ENCODE results near the gene SEMA6B. TPM values are rescaled to one million over a fixed set of nuclear protein-coding genes. Genes with fewer than 3 reads are reported as not detected.

SEMA6B gene
- total and polyA plus RNA-seq, 3 donors from 2014 or later = 3.5 to 5.0 (median 4.2) TPM

GRCh38 chr19:4522291-4523002 is 37.0 kb downstream of the SEMA6B start:
- DNase-seq = no peak
- Histone ChIP-seq H3K36me3 (ENCODE audit: low read depth, missing control alignments) (no peaks in the 10 kb centered on the region), H3K4me1 (peaks cover 10% of the 10 kb centered on the region), H3K9me3 (no peaks in the 10 kb centered on the region), H3K27ac (no peak overlapping the region), H3K4me3 (no peak overlapping the region), H3K27me3 (no peaks in the 10 kb centered on the region)
- TF ChIP-seq POLR2A (IDR thresholded peaks at IDR 0.05) (no peak), CTCF (IDR thresholded peaks at IDR 0.05) (no peak)
- WGBS, 2 donors = 86 to 87% methylated on average over 15 of the region's 15 CpGs
- intact Hi-C loops (cut with DNase I; ENCODE audit: low total_unique reads) = no loop called here

- no peaks in the 10 kb centered on the region for H3K9me3 ChIP-seq
- WGBS, 2 donors = 86 to 91% methylated on average over 5 of the region's 5 CpGs
- no peaks in the 10 kb centered on the region for H3K27me3 ChIP-seq
- no peak overlapping the region for H3K27ac ChIP-seq
- no peaks in the 10 kb centered on the region for H3K36me3 ChIP-seq (ENCODE audit: low read depth, missing control alignments)
- no peak overlapping the region for H3K4me3 ChIP-seq
- DNase-seq = no peak
- no peak for TF ChIP-seq POLR2A (IDR thresholded peaks at IDR 0.05)
- TF ChIP-seq CTCF (IDR thresholded peaks at IDR 0.05) = no peak
- H3K4me1 ChIP-seq = peaks cover 10% of the 10 kb centered on the region
- intact Hi-C loops (cut with DNase I; ENCODE audit: low total_unique reads) = no loop called here
These were observed 37.6 kb downstream of the SEMA6B start for GRCh38 chr19:4521888-4522242.

- Histone ChIP-seq H3K27me3 (no peaks in the 10 kb centered on the region), H3K27ac (no peak overlapping the region), H3K9me3 (no peaks in the 10 kb centered on the region), H3K36me3 (ENCODE audit: low read depth, missing control alignments) (no peaks in the 10 kb centered on the region), H3K4me1 (peaks cover 10% of the 10 kb centered on the region), H3K4me3 (no peak overlapping the region)
- no peak for DNase-seq
- TF ChIP-seq CTCF (IDR thresholded peaks at IDR 0.05) (no peak), POLR2A (IDR thresholded peaks at IDR 0.05) (no peak)
- intact Hi-C loops (cut with DNase I; ENCODE audit: low total_unique reads) = no loop called here
- 79 to 80% methylated on average over 11 of the region's 11 CpGs for WGBS, 2 donors
These were observed 38.2 kb downstream of the SEMA6B start for GRCh38 chr19:4521170-4521887.

GRCh38 chr19:4519521-4520277 is 39.8 kb downstream of the SEMA6B start:
- H3K36me3 ChIP-seq (ENCODE audit: low read depth, missing control alignments) = no peaks in the 10 kb centered on the region
- no peaks in the 10 kb centered on the region for H3K9me3 ChIP-seq
- no peak overlapping the region for H3K27ac ChIP-seq
- peaks cover 10% of the 10 kb centered on the region for H3K4me1 ChIP-seq
- 86 to 88% methylated on average over 9 of the region's 9 CpGs for WGBS, 2 donors
- no peaks in the 10 kb centered on the region for H3K27me3 ChIP-seq
- TF ChIP-seq POLR2A (IDR thresholded peaks at IDR 0.05) (no peak), CTCF (IDR thresholded peaks at IDR 0.05) (no peak)
- no peak for DNase-seq
- intact Hi-C loops (cut with DNase I; ENCODE audit: low total_unique reads) = no loop called here
- no peak overlapping the region for H3K4me3 ChIP-seq
